Keratinocyte (primary cell): ENCODE results near the gene KCNA3. TPM values are rescaled to one million over a fixed set of nuclear protein-coding genes. Genes with fewer than 3 reads are reported as not detected.

Experiments used
- DNase-seq: peaks from one replicate; pipeline ENCODE4 v3.0.0-alpha.2; 2011; ENCODE audit warnings: low read depth, missing footprints, low spot score
- FAIRE-seq: peaks from 2 replicates; lab custom pipeline; 2011; peaks lifted over from hg19 to GRCh38; lab: Jason Lieb, UNC
- H2AFZ ChIP-seq: 2 replicates; pipeline ENCODE4 v1.6.0; 2012; ENCODE audit warnings: low read length, control low read depth, inconsistent platforms; ENCODE audit not compliant: control insufficient read depth
- H3K27ac ChIP-seq: 2 replicates; pipeline ENCODE4 v1.5.1; 2011; ENCODE audit warnings: low read length; ENCODE audit not compliant: control insufficient read depth, insufficient read depth
- H3K27me3 ChIP-seq: 3 replicates; pipeline ENCODE4 v1.6.0; 2011; ENCODE audit warnings: low read length; ENCODE audit not compliant: control insufficient read depth, insufficient read depth; ENCODE audit errors: extremely low read depth
- H3K36me3 ChIP-seq, 2 experiments: 2 replicates in 1 of 2; 3 replicates in 1 of 2; pipeline ENCODE4 v1.5.1; 2011; ENCODE audit warnings: low read length in 2 of 2, mild to moderate bottlenecking in 1 of 2; ENCODE audit not compliant: control insufficient read depth in 2 of 2, insufficient read depth in 2 of 2; ENCODE audit errors: extremely low read depth in 1 of 2
- H3K4me1 ChIP-seq: 3 replicates; pipeline ENCODE4 v1.5.1; 2011; ENCODE audit warnings: low read length; ENCODE audit not compliant: control insufficient read depth, insufficient read depth; ENCODE audit errors: extremely low read depth
- H3K4me2 ChIP-seq: 3 replicates; pipeline ENCODE4 v1.6.0; 2011; ENCODE audit warnings: low read depth, low read length; ENCODE audit not compliant: control insufficient read depth, insufficient read depth; ENCODE audit errors: extremely low read depth
- H3K4me3 ChIP-seq, 3 experiments: fragments of 200-600 bp in 1 of 3; sonication (generic) in 1 of 3; 2 replicates in 2 of 3; 3 replicates in 1 of 3; pipeline ENCODE4 v1.5.1; 2011 to 2016; ENCODE audit warnings: low read length in 3 of 3, mild to moderate bottlenecking in 3 of 3, control low read depth in 2 of 3, inconsistent platforms in 1 of 3, low read depth in 1 of 3, mixed read lengths in 1 of 3, mixed run types in 1 of 3, moderate library complexity in 1 of 3; ENCODE audit not compliant: control insufficient read depth in 2 of 3, insufficient read depth in 2 of 3; ENCODE audit errors: extremely low read depth in 1 of 3
- H3K79me2 ChIP-seq: 2 replicates; pipeline ENCODE4 v1.6.0; 2012; ENCODE audit warnings: low read length; ENCODE audit not compliant: control insufficient read depth, insufficient read depth
- H3K9ac ChIP-seq: 3 replicates; pipeline ENCODE4 v1.6.0; 2011; ENCODE audit warnings: low read length; ENCODE audit not compliant: control insufficient read depth, insufficient read depth; ENCODE audit errors: extremely low read depth
- H3K9me1 ChIP-seq: 3 replicates; pipeline ENCODE4 v1.6.0; 2011; ENCODE audit warnings: low read length; ENCODE audit not compliant: control insufficient read depth, insufficient read depth; ENCODE audit errors: extremely low read depth
- H3K9me3 ChIP-seq: 2 replicates; pipeline ENCODE4 v1.5.1; 2012; ENCODE audit warnings: low read depth, low read length; ENCODE audit not compliant: control insufficient read depth
- H4K20me1 ChIP-seq: 3 replicates; pipeline ENCODE4 v1.6.0; 2011; ENCODE audit warnings: low read length; ENCODE audit not compliant: control insufficient read depth, insufficient read depth; ENCODE audit errors: extremely low read depth
- EZH2 ChIP-seq: IDR thresholded peaks from one replicate; pipeline ENCODE4 v1.6.1; 2012; ENCODE audit warnings: inconsistent platforms, mild to moderate bottlenecking, low read length, moderate library complexity
- dilution Hi-C: fragments of 300-500 bp; cut with MboI; formaldehyde crosslinking; loops from one replicate; pipeline ENCODE4 v1.7.0; 2020; ENCODE audit warnings: low sequenced_read_pairs; ENCODE audit not compliant: extremely low pct_ligation_motif_present
- polyA plus RNA-seq, 5 experiments: library from polyadenylated mRNA; depleted of rRNA in 3 of 5; stranded (reverse) in 3 of 5; stranded (forward) in 1 of 5; unstranded in 1 of 5; fragments of >200 nt; gene quantifications; 1 replicate in 1 of 5; 2 replicates in 3 of 5; 3 replicates in 1 of 5; pipeline versions ENCODE4 v1.2.1 to v1.2.3, GENCODE V29; 2011 to 2012; ENCODE audit warnings: missing spikeins in 2 of 5, low read depth in 1 of 5, low replicate concordance in 1 of 5
- TF ChIP-seq, protein P1 (sequence below), 3 experiments: IDR thresholded peaks in 1 of 3; conservative IDR thresholded peaks in 1 of 3; optimal IDR thresholded peaks in 1 of 3; 2 replicates in 2 of 3; 3 replicates in 1 of 3; pipeline versions ENCODE3 to v1.5.1; 2011; ENCODE audit warnings: low read length in 3 of 3, mild to moderate bottlenecking in 3 of 3, moderate library complexity in 2 of 3, control low read depth in 1 of 3, inconsistent platforms in 1 of 3; ENCODE audit not compliant: insufficient read depth in 2 of 3; ENCODE audit errors: extremely low read depth in 1 of 3

The KCNA3 gene
- polyA plus RNA-seq, 1 donor (not counting 4 experiments of a cell fraction or from before 2014, with no cell fraction given): not detected

DNA sequence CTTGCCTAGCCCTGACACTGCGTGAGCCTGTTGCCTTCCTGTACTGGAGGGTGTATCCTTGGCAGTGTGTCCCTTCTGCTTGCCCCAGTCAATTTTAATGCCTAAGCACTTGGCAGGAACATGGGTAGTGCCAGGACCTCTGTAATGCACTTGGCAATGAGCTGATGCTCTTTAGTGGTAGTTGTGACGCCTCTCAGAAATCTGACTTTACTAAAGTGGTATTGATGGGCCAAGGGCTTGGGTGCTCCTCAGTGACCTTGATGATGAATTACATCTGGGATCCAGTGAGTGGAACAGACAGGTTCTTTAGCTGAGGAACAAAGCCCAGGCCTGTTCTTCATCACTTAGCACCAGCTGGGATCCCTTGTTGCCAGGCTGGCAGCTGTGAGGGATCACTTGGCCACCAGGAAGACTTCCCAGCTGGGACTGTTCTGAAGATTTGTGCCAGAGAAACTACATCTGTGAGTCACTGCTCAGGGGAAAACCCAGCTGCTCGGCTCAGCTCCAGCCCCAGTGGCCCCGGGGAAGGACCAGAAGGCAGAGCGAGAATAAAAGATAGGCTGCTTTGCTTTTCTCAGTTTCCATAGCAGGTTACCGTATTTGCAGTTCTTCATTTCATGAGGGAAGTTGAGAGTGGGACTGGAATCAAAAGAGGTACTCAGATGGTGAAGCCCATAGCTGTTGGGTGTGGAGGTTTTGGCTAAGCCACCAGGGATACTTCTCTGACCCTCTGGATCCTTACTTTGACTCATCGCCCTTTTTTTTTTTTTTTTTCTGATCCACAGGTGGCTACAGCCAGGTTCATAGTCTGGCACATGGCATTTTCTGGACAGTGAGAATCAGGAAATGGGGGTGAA lies 40.1 kb downstream of the KCNA3 start:
- dilution Hi-C loops: no loop called here
- Histone ChIP-seq H3K36me3 (no peaks in the 10 kb centered on the region), H3K4me3 (no peak overlapping the region), H3K27me3 (peaks cover 5% of the 10 kb centered on the region), H4K20me1 (no peaks in the 10 kb centered on the region), H3K4me2 (no peak overlapping the region), H3K4me1 (no peaks in the 10 kb centered on the region), H3K79me2 (no peaks in the 10 kb centered on the region), H3K9me3 (no peaks in the 10 kb centered on the region), H3K27ac (no peak overlapping the region), H2AFZ (no peak overlapping the region), H3K9me1 (no peaks in the 10 kb centered on the region), H3K9ac (no peak overlapping the region)
- TF ChIP-seq, protein P1, sequence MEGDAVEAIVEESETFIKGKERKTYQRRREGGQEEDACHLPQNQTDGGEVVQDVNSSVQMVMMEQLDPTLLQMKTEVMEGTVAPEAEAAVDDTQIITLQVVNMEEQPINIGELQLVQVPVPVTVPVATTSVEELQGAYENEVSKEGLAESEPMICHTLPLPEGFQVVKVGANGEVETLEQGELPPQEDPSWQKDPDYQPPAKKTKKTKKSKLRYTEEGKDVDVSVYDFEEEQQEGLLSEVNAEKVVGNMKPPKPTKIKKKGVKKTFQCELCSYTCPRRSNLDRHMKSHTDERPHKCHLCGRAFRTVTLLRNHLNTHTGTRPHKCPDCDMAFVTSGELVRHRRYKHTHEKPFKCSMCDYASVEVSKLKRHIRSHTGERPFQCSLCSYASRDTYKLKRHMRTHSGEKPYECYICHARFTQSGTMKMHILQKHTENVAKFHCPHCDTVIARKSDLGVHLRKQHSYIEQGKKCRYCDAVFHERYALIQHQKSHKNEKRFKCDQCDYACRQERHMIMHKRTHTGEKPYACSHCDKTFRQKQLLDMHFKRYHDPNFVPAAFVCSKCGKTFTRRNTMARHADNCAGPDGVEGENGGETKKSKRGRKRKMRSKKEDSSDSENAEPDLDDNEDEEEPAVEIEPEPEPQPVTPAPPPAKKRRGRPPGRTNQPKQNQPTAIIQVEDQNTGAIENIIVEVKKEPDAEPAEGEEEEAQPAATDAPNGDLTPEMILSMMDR (optimal IDR thresholded peaks at IDR 0.05 in 1 of 3, IDR thresholded peaks at IDR 0.05 in 1 of 3, conservative IDR thresholded peaks at IDR 0.05 in 1 of 3; ENCODE audit: extremely low read depth in 1 of 3, insufficient read depth in 2 of 3, low read length in 3 of 3): peak in 1 of 3 experiments; percentile 2
- no peak for TF ChIP-seq EZH2
- DNase-seq (peak; percentile 15), FAIRE-seq (no peak)

DNA sequence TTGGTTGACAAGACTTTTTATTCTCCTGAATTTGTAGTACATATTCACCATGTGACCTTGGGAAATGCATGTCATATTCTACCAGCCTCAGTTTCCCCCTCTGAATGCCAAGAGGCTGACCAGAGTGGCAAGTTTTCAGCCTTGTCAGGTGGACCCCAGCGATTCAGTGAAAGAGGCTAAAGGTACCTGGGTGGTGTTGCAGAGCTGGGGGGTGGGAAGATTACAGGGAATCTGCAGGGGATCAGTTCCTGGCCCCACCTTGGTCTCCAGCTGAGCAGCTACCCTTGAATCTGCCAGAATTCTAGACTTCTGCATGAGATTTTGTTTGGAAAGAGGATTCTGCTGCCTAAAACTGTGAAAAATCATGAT lies 40.7 kb downstream of the KCNA3 start:
- no peak overlapping the region for H3K27ac ChIP-seq
- no peaks in the 10 kb centered on the region for H3K36me3 ChIP-seq
- H2AFZ ChIP-seq: no peak overlapping the region
- FAIRE-seq (no peak), DNase-seq (no peak)
- H3K4me1 ChIP-seq: no peaks in the 10 kb centered on the region
- no peak overlapping the region for H3K4me3 ChIP-seq
- H3K9me1 ChIP-seq: no peaks in the 10 kb centered on the region
- peaks cover 5% of the 10 kb centered on the region for H3K27me3 ChIP-seq
- H3K9ac ChIP-seq: no peak overlapping the region
- H3K79me2 ChIP-seq: no peaks in the 10 kb centered on the region
- TF ChIP-seq, protein P1 (optimal IDR thresholded peaks at IDR 0.05 in 1 of 3, IDR thresholded peaks at IDR 0.05 in 1 of 3, conservative IDR thresholded peaks at IDR 0.05 in 1 of 3; ENCODE audit: extremely low read depth in 1 of 3, insufficient read depth in 2 of 3, low read length in 3 of 3): no peak
- no peak for TF ChIP-seq EZH2
- no peaks in the 10 kb centered on the region for H3K9me3 ChIP-seq
- dilution Hi-C loops: no loop called here
- H4K20me1 ChIP-seq: no peaks in the 10 kb centered on the region
- no peak overlapping the region for H3K4me2 ChIP-seq
